Kidney (tissue), 14 donors: ENCODE measurements around the gene NELFB. TPM values are rescaled to one million over a fixed set of nuclear protein-coding genes. Genes with fewer than 3 reads are reported as not detected.
"Not testable (repeated sequence)": the region's sequence is repeated elsewhere in the genome, so short reads cannot be mapped to it uniquely, and the experiment has no call there.

ENCODE experiments used
- DNase-seq, 5 donors: peaks; one replicate each; pipeline ENCODE4 v3.0.0-alpha.2; 2013 to 2020
- FAIRE-seq: peaks from 2 replicates; lab custom pipeline; 2012; peaks lifted over from hg19 to GRCh38; lab: Jason Lieb, UNC
- H3K27ac ChIP-seq, 2 donors: one replicate each; pipeline ENCODE4 v1.7.0; 2013; ENCODE audit warnings: low read depth in 2 of 2, low read length in 2 of 2, inconsistent platforms in 1 of 2
- H3K27me3 ChIP-seq: one replicate; pipeline ENCODE4 v1.7.1; 2013; ENCODE audit warnings: low read length, inconsistent platforms; ENCODE audit not compliant: control insufficient read depth, insufficient read depth
- H3K36me3 ChIP-seq, 3 donors: one replicate each; pipeline versions ENCODE4 v1.7.0 to v1.7.1; 2013; ENCODE audit warnings: low read length in 3 of 3, control low read depth in 1 of 3, inconsistent platforms in 1 of 3; ENCODE audit not compliant: insufficient read depth in 3 of 3, control insufficient read depth in 2 of 3
- H3K4me1 ChIP-seq, 3 donors: one replicate each; pipeline versions ENCODE4 v1.7.0 to v1.7.1; 2013; ENCODE audit warnings: low read length in 3 of 3, inconsistent platforms in 1 of 3, low read depth in 1 of 3; ENCODE audit not compliant: control insufficient read depth in 2 of 3, insufficient read depth in 2 of 3
- H3K4me3 ChIP-seq, 3 donors: one replicate each; pipeline versions ENCODE4 v1.7.0 to v1.8.1; 2013; ENCODE audit warnings: low read length in 3 of 3, control low read depth in 1 of 3, inconsistent platforms in 1 of 3
- H3K9ac ChIP-seq, 3 donors: one replicate each; pipeline versions ENCODE4 v1.7.0 to v1.7.1; 2013; ENCODE audit warnings: low read length in 3 of 3, control low read depth in 1 of 3, inconsistent platforms in 1 of 3
- H3K9me3 ChIP-seq, 3 donors: one replicate each; pipeline versions ENCODE4 v1.7.0 to v1.7.1; 2013; ENCODE audit warnings: low read length in 3 of 3, control low read depth in 1 of 3, inconsistent platforms in 1 of 3; ENCODE audit not compliant: control insufficient read depth in 2 of 3, insufficient read depth in 1 of 3
- intact Hi-C: fragments of 100-400 bp; cut with DNase I; formaldehyde crosslinking; loops from one replicate; pipeline ENCODE4 v1.11.1; 2022
- polyA plus RNA-seq: library from polyadenylated mRNA; stranded (reverse); fragments of 350-450 nt; fragmentation: Illumina TruSeq; extraction: RNeasy Lipid Tissue Mini Kit (QIAGEN cat#74804); gene quantifications from one replicate; pipeline ENCODE4 v1.2.3, GENCODE V29; 2014; ENCODE audit warnings: low read depth, low replicate concordance; ENCODE audit not compliant: insufficient read depth
- total RNA-seq: library from RNA; stranded (reverse); fragmentation: NEBNext Ultra II Directional; extraction: Animal tissue kit (Norgen Biotek cat#: 25700); gene quantifications from one replicate; pipeline ENCODE4 v1.2.1, GENCODE V29; 2021
- TF ChIP-seq, protein P1 (sequence below): IDR thresholded peaks from 3 replicates; pipeline ENCODE4 v1.5.1; 2012; ENCODE audit warnings: mild to moderate bottlenecking, moderate library complexity, borderline replicate concordance; ENCODE audit not compliant: insufficient read depth; ENCODE audit errors: extremely low read depth
- donor health status: control.
- donor health status: control.
- donor health status: control.
- donor health status: control.
- donor health status: control.
- donor health status: DM: yes; HTN: yes; CAD: no.
- donor health status: Normal renal cell carcinoma (clear cell type).

Gene NELFB
- total and polyA plus RNA-seq, 2 donors from 2014 or later, result 43.8 to 57.3 TPM

DNA sequence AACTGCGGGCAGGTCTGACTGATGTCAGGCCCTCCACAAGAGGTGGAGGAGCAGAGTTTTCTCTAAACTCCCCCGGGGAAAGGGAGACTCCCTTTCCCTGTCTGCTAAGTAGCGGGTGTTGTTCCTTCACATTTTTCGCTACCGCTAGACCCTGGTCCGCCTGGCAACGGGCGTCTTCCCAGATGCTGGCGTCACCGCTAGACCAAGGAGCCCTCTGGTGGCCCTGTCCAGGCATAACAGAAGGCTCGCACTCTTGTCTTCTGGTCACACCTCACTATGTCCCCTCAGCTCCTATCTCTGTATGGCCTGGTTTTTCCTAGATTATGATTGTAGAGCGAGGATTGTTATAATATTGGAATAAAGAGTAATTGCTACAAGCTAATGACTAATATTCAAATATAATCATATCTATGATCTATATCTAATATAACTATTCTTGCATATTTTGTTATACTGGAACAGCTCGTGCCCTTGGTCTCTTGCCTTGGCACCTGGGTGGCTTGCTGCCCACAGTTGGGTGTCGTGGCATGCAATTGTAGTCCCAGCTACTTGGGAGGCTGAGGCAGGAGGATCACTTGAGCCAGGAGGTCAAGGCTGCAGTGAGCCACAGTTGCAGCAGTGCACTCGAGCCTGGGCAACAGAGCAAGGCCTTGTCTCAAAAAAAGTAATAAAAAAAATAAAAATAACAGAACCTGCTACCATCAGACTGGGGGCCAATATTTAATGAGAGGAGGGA, 7.2 kb downstream of the NELFB start:
- DNase-seq, result peak in 1 of 5 donors; percentile 70
- intact Hi-C loops, result not testable (repeated sequence)
- peaks cover 2 to 12% (median 4%) of the 10 kb centered on the region in 3 donors for H3K36me3 ChIP-seq

DNA sequence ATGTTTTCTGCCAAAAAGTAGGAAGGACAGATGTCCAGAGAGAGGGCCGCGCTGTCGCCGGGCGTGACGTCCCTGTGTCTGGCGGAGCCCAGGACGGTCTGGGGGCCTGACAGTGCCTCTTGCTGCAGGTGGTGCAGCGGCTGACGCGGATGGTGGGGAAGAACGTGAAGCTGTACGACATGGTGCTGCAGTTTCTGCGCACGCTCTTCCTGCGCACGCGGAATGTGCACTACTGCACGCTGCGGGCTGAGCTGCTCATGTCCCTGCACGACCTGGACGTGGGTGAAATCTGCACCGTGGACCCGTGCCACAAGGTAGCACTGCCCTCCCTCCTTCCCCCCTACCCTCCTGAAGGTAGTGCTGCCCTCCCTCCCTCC, 7.8 kb downstream of the NELFB start:
- Histone ChIP-seq H3K9me3 (no peaks in the 10 kb centered on the region), H3K4me1 (peaks cover 0 to 2% (median 0%) of the 10 kb centered on the region in 3 donors), H3K9ac (no peak overlapping the region), H3K36me3 (peaks cover 2 to 12% (median 4%) of the 10 kb centered on the region in 3 donors), H3K27ac (no peak overlapping the region), H3K27me3 (no peaks in the 10 kb centered on the region), H3K4me3 (no peak overlapping the region)
- TF ChIP-seq, protein P1, sequence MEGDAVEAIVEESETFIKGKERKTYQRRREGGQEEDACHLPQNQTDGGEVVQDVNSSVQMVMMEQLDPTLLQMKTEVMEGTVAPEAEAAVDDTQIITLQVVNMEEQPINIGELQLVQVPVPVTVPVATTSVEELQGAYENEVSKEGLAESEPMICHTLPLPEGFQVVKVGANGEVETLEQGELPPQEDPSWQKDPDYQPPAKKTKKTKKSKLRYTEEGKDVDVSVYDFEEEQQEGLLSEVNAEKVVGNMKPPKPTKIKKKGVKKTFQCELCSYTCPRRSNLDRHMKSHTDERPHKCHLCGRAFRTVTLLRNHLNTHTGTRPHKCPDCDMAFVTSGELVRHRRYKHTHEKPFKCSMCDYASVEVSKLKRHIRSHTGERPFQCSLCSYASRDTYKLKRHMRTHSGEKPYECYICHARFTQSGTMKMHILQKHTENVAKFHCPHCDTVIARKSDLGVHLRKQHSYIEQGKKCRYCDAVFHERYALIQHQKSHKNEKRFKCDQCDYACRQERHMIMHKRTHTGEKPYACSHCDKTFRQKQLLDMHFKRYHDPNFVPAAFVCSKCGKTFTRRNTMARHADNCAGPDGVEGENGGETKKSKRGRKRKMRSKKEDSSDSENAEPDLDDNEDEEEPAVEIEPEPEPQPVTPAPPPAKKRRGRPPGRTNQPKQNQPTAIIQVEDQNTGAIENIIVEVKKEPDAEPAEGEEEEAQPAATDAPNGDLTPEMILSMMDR, result no peak
- intact Hi-C loops, result no loop called here
- FAIRE-seq, result no peak
- peak in 1 of 5 donors; percentile 79 for DNase-seq

More for the DNA sequence above, 7.2 kb downstream of the NELFB start:
- TF ChIP-seq, protein P1, result peak; percentile 2
- not testable (repeated sequence) for H3K27ac ChIP-seq, FAIRE-seq, H3K9me3 ChIP-seq, H3K4me3 ChIP-seq, H3K9ac ChIP-seq, H3K4me1 ChIP-seq, H3K27me3 ChIP-seq

DNA sequence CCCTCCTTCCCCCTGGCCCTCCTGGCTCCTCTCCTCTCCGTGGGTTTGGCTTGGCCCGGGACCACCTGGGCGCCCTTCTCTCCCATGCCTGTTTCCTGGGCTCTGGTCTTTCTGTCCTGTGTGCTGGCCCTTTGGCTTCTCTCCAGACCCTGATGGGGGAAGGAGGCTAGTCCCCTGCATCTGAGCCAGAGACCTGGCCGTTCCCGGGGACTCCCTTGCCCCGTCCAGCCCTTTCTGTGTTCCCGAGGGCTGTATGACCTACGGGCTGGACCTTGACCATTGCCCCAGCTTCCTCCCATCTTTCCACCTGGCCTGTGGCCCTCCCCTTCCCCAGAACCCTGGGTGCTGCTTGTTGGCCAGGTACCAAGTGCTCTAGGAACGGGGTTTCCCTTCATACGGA, 8.4 kb downstream of the NELFB start:
- TF ChIP-seq, protein P1, result no peak
- Histone ChIP-seq H3K4me1 (peaks cover 0 to 5% (median under 1%) of the 10 kb centered on the region in 3 donors), H3K9me3 (no peaks in the 10 kb centered on the region), H3K4me3 (no peak overlapping the region), H3K9ac (no peak overlapping the region), H3K27ac (no peak overlapping the region), H3K27me3 (no peaks in the 10 kb centered on the region), H3K36me3 (peaks cover 2 to 12% (median 4%) of the 10 kb centered on the region in 3 donors)
- DNase-seq (peak in 1 of 5 donors; percentile 66), FAIRE-seq (no peak)
- intact Hi-C loops, result no loop called here
